B cell (primary cell): ENCODE measurements around the gene ADGRD1. TPM values are rescaled to one million over a fixed set of nuclear protein-coding genes. Genes with fewer than 3 reads are reported as not detected.

Experiments used
- ATAC-seq: fragments of 200-7000 bp; cut with Tn5 transposase; one replicate; pipeline ENCODE4 v1.10.0; 2021; ENCODE audit warnings: low read depth, mild to moderate bottlenecking, moderate number of reproducible peaks, moderate library complexity
- CTCF ChIA-PET: fragments of 350-600 bp; sonication (Branson Sonifier 250); formaldehyde crosslinking; loops from one replicate; lab custom pipeline; 2021; ENCODE audit warnings: antibody characterized with exemption, inconsistent platforms; lab: Charles Lee
- POLR2A ChIA-PET: fragments of 350-600 bp; sonication (Branson Sonifier 250); formaldehyde crosslinking; loops from one replicate; lab custom pipeline; 2021; ENCODE audit warnings: antibody characterized with exemption; lab: Charles Lee
- DNase-seq: peaks from one replicate; pipeline ENCODE4 v3.0.0; 2013
- H2AFZ ChIP-seq: 2 replicates; pipeline ENCODE4 v1.6.1; 2012; ENCODE audit warnings: mild to moderate bottlenecking, low read depth, low read length; ENCODE audit not compliant: insufficient read depth, poor library complexity, severe bottlenecking
- H3K27ac ChIP-seq, 2 donors: 1 replicate in 1 of 2; 2 replicates in 1 of 2; pipeline ENCODE4 v1.5.1; 2012 to 2013; ENCODE audit warnings: low read length in 2 of 2, mild to moderate bottlenecking in 2 of 2, moderate library complexity in 1 of 2
- H3K27me3 ChIP-seq, 4 experiments: fragments of 200-600 bp in 1 of 4; sonication (generic) in 1 of 4; replicated peaks in 1 of 4; 1 replicate in 2 of 4; 2 replicates in 2 of 4; pipeline versions ENCODE4 v1.6.1 to v1.7.0; 2013 to 2016; ENCODE audit warnings: low read length in 3 of 4, mild to moderate bottlenecking in 2 of 4, mixed read lengths in 1 of 4, moderate library complexity in 1 of 4; ENCODE audit not compliant: insufficient read depth in 4 of 4, control insufficient read depth in 3 of 4; ENCODE audit errors: control extremely low read depth in 1 of 4
- H3K36me3 ChIP-seq, 2 experiments: replicated peaks in 1 of 2; 1 replicate in 1 of 2; 2 replicates in 1 of 2; pipeline versions ENCODE4 v1.6.1 to v1.7.1; 2013; ENCODE audit warnings: low read length in 1 of 2; ENCODE audit not compliant: insufficient read depth in 2 of 2, control insufficient read depth in 1 of 2; ENCODE audit errors: control extremely low read depth in 1 of 2, extremely low read depth in 1 of 2
- H3K4me1 ChIP-seq, 2 donors: fragments of 200-600 bp in 1 of 2; sonication (generic) in 1 of 2; 1 replicate in 1 of 2; 2 replicates in 1 of 2; pipeline versions ENCODE4 v1.5.1 to v1.6.1; 2013 to 2017; ENCODE audit warnings: low read length in 2 of 2; ENCODE audit not compliant: control insufficient read depth in 2 of 2, insufficient read depth in 2 of 2
- H3K4me2 ChIP-seq: replicated peaks from 2 replicates; pipeline ENCODE3; 2012; ENCODE audit warnings: mild to moderate bottlenecking, low read depth, low read length; ENCODE audit not compliant: poor library complexity, severe bottlenecking
- H3K4me3 ChIP-seq, 5 experiments: fragments of 200-600 bp in 1 of 5; sonication (generic) in 1 of 5; 1 replicate in 3 of 5; 2 replicates in 2 of 5; pipeline versions ENCODE4 v1.5.1 to v1.7.0; 2011 to 2016; ENCODE audit warnings: low read length in 4 of 5, mild to moderate bottlenecking in 4 of 5, low read depth in 2 of 5, control low read depth in 1 of 5, moderate library complexity in 1 of 5; ENCODE audit not compliant: insufficient read depth in 1 of 5; ENCODE audit errors: control extremely low read depth in 1 of 5, extremely low read depth in 1 of 5
- H3K79me2 ChIP-seq: fragments of 200-600 bp; sonication (generic); one replicate; pipeline ENCODE4 v1.6.0; 2016; ENCODE audit warnings: low read length; ENCODE audit not compliant: control insufficient read depth, insufficient read depth
- H3K9ac ChIP-seq: fragments of 200-600 bp; sonication (generic); 2 replicates; pipeline ENCODE4 v1.6.1; 2017; ENCODE audit warnings: mild to moderate bottlenecking, low read length, moderate library complexity
- H3K9me3 ChIP-seq, 3 donors: one replicate each; pipeline versions ENCODE4 v1.6.1 to v1.7.1; 2013; ENCODE audit warnings: low read length in 2 of 3; ENCODE audit not compliant: control insufficient read depth in 2 of 3, insufficient read depth in 1 of 3; ENCODE audit errors: control extremely low read depth in 1 of 3
- H4K20me1 ChIP-seq: 2 replicates; pipeline ENCODE4 v1.6.0; 2012; ENCODE audit warnings: mild to moderate bottlenecking, low read length; ENCODE audit not compliant: insufficient read depth, control insufficient read depth, poor library complexity, severe bottlenecking
- H3K27ac Mint-ChIP-seq: one replicate; pipeline ENCODE4 v1.8.0; 2021; ENCODE audit warnings: mixed read lengths
- H3K27me3 Mint-ChIP-seq: one replicate; pipeline ENCODE4 v1.8.0; 2021; ENCODE audit warnings: mixed read lengths
- H3K4me1 Mint-ChIP-seq: one replicate; pipeline ENCODE4 v1.8.0; 2021; ENCODE audit warnings: mixed read lengths
- H3K4me3 Mint-ChIP-seq: one replicate; pipeline ENCODE4 v1.8.0; 2021; ENCODE audit warnings: mixed read lengths
- H3K9me3 Mint-ChIP-seq: one replicate; pipeline ENCODE4 v1.8.0; 2022; ENCODE audit warnings: mixed read lengths; ENCODE audit not compliant: insufficient read depth
- EZH2 ChIP-seq: IDR thresholded peaks from 2 replicates; pipeline ENCODE4 v1.6.1; 2012; ENCODE audit warnings: borderline replicate concordance, low read depth, mild to moderate bottlenecking, moderate library complexity, low read length; ENCODE audit not compliant: insufficient read depth, poor library complexity, severe bottlenecking
- WGBS: methylation state at CpG from one replicate; pipeline ENCODE4 v1.1.5; 2013; ENCODE audit warnings: missing lambda C conversion rate; ENCODE audit not compliant: insufficient coverage; 5-methylcytosine and 5-hydroxymethylcytosine counted together
- intact Hi-C: fragments of 100-400 bp; cut with micrococcal nuclease; formaldehyde crosslinking; loops from one replicate; pipeline ENCODE4 v1.10.0; 2022
- polyA plus RNA-seq: library from polyadenylated mRNA; depleted of rRNA; stranded (reverse); fragments of >200 nt; gene quantifications from 2 replicates; pipeline ENCODE4 v1.2.3, GENCODE V29; 2012
- small RNA-seq: library from RNA; depleted of rRNA; stranded (forward); fragments of <200 nt; gene quantifications from one replicate; pipeline ENCODE3, GENCODE V24; 2012; ENCODE audit warnings: low replicate concordance, low read depth; ENCODE audit not compliant: insufficient read length
- total RNA-seq, 2 donors: library from RNA; stranded (reverse); fragments of 120-200 nt in 1 of 2; gene quantifications; 1 replicate in 1 of 2; 2 replicates in 1 of 2; pipeline versions ENCODE4 v1.2.3 to v1.2.4, GENCODE V29; 2013 to 2022
- TF ChIP-seq, protein P1 (sequence below): fragments of 200-600 bp; IDR thresholded peaks from one replicate; pipeline ENCODE4 v1.8.0; 2022; ENCODE audit warnings: antibody characterized with exemption, mild to moderate bottlenecking

Gene ADGRD1
- total and polyA plus RNA-seq, 2 donors (not counting 1 experiment from before 2014, with no cell fraction given), result 1.1 to 2.2 TPM

- no peaks in the 10 kb centered on the region for H3K4me1 ChIP-seq
- no peaks in the 10 kb centered on the region for H4K20me1 ChIP-seq
- TF ChIP-seq, protein P1, sequence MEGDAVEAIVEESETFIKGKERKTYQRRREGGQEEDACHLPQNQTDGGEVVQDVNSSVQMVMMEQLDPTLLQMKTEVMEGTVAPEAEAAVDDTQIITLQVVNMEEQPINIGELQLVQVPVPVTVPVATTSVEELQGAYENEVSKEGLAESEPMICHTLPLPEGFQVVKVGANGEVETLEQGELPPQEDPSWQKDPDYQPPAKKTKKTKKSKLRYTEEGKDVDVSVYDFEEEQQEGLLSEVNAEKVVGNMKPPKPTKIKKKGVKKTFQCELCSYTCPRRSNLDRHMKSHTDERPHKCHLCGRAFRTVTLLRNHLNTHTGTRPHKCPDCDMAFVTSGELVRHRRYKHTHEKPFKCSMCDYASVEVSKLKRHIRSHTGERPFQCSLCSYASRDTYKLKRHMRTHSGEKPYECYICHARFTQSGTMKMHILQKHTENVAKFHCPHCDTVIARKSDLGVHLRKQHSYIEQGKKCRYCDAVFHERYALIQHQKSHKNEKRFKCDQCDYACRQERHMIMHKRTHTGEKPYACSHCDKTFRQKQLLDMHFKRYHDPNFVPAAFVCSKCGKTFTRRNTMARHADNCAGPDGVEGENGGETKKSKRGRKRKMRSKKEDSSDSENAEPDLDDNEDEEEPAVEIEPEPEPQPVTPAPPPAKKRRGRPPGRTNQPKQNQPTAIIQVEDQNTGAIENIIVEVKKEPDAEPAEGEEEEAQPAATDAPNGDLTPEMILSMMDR, result no peak
- no peak for TF ChIP-seq EZH2
- H3K27me3 Mint-ChIP-seq, result no peaks in the 10 kb centered on the region
- H3K79me2 ChIP-seq, result no peaks in the 10 kb centered on the region
- H3K27ac ChIP-seq, result no peak overlapping the region
- 94% methylated on average over 2 of the region's 4 CpGs for WGBS
- no peak overlapping the region for H3K4me2 ChIP-seq
- H3K27me3 ChIP-seq, result peaks cover 0 to 3% (median 0%) of the 10 kb centered on the region in 4 experiments
- H3K4me1 Mint-ChIP-seq, result no peaks in the 10 kb centered on the region
- H3K9me3 ChIP-seq, result peaks cover 1 to 19% (median 4%) of the 10 kb centered on the region in 3 donors
- no peak overlapping the region for H3K27ac Mint-ChIP-seq
- no peak overlapping the region for H3K4me3 Mint-ChIP-seq
- ATAC-seq (no peak), DNase-seq (no peak)
- no peak overlapping the region for H3K4me3 ChIP-seq
- H3K9me3 Mint-ChIP-seq, result no peaks in the 10 kb centered on the region
- ChIA-PET CTCF (no interaction called here), POLR2A (no interaction called here)
- H3K36me3 ChIP-seq, result no peaks in the 10 kb centered on the region
- H3K9ac ChIP-seq, result no peak overlapping the region
- intact Hi-C loops, result no loop called here
- no peak overlapping the region for H2AFZ ChIP-seq
Observed at GRCh38 chr12:131190965-131191364, 237.3 kb downstream of the ADGRD1 start.

Small RNAs within 50 kb of the gene (small RNA-seq; reads per million reads assigned to genes)
- not detected for gene RF00019

Other genes starting within 250 kb of the ADGRD1 start
- gene RIMBP2, start 237.6 kb upstream of the ADGRD1 start, total RNA-seq, result not detected in 2 replicates
- gene RIMBP2, start 237.6 kb upstream of the ADGRD1 start, polyA plus RNA-seq, result 3.4 TPM in 1 of 2 replicates, not detected in the other
- gene STX2, start 114.7 kb upstream of the ADGRD1 start, total RNA-seq, result 18.2 and 19.8 TPM in 2 replicates
- 12.7 and 16.8 TPM in 2 replicates for gene STX2, start 114.7 kb upstream of the ADGRD1 start, polyA plus RNA-seq
- gene RAN, start 81.8 kb upstream of the ADGRD1 start, total RNA-seq, result 289 and 298 TPM in 2 replicates
- gene RAN, start 81.8 kb upstream of the ADGRD1 start, polyA plus RNA-seq, result 339 and 416 TPM in 2 replicates